Esophagus squamous epithelium (tissue), 4 donors: ENCODE measurements around the gene GRIN1.

Experiments used
- POLR2A ChIP-seq, 4 donors: fragments of 450-650 bp; IDR thresholded peaks; one replicate each; pipeline ENCODE4 v1.6.1; 2017; ENCODE audit warnings: antibody characterized with exemption in 4 of 4, mild to moderate bottlenecking in 4 of 4, moderate library complexity in 3 of 4
- TF ChIP-seq, protein P1 (sequence below), 6 experiments: fragments of 450-650 bp in 4 of 6; fragments of 200-600 bp in 2 of 6; sonication (generic) in 2 of 6; IDR thresholded peaks; one replicate each; pipeline ENCODE4 v1.5.1; 2016 to 2019; ENCODE audit warnings: antibody characterized with exemption in 6 of 6, mild to moderate bottlenecking in 4 of 6, moderate library complexity in 4 of 6

GRCh38 chr9:137097761-137098462 is 41.0 kb upstream of the GRIN1 start:
- TF ChIP-seq, protein P1, sequence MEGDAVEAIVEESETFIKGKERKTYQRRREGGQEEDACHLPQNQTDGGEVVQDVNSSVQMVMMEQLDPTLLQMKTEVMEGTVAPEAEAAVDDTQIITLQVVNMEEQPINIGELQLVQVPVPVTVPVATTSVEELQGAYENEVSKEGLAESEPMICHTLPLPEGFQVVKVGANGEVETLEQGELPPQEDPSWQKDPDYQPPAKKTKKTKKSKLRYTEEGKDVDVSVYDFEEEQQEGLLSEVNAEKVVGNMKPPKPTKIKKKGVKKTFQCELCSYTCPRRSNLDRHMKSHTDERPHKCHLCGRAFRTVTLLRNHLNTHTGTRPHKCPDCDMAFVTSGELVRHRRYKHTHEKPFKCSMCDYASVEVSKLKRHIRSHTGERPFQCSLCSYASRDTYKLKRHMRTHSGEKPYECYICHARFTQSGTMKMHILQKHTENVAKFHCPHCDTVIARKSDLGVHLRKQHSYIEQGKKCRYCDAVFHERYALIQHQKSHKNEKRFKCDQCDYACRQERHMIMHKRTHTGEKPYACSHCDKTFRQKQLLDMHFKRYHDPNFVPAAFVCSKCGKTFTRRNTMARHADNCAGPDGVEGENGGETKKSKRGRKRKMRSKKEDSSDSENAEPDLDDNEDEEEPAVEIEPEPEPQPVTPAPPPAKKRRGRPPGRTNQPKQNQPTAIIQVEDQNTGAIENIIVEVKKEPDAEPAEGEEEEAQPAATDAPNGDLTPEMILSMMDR (IDR thresholded peaks at IDR 0.05) = no peak
- TF ChIP-seq POLR2A (IDR thresholded peaks at IDR 0.05) = no peak
